AG04449 (cell line): Measurements from ENCODE around the gene OR2AT4.

Source experiments
- CTCF ChIA-PET: fragments of 350-600 bp; formaldehyde crosslinking; extraction: SDS; loops from one replicate; lab custom pipeline; 2021; ENCODE audit warnings: antibody characterized with exemption; lab: Yijun Ruan, JAX
- POLR2A ChIA-PET: fragments of 400-600, 350-600 bp; formaldehyde crosslinking; extraction: SDS; loops from one replicate; lab custom pipeline; 2020; ENCODE audit warnings: antibody characterized with exemption, inconsistent platforms; lab: Yijun Ruan, JAX
- DNase-seq: peaks from one replicate; pipeline ENCODE4 v3.0.0-alpha.2; 2010; ENCODE audit warnings: low read depth, low spot score
- H3K4me3 ChIP-seq: 2 replicates; pipeline ENCODE4 v1.5.1; 2011; ENCODE audit warnings: low read depth, mild to moderate bottlenecking, control low read depth, low read length
- CTCF ChIP-seq: IDR thresholded peaks from one replicate; pipeline ENCODE4 v1.5.1; 2011; ENCODE audit warnings: mild to moderate bottlenecking, moderate library complexity, low read length, control low read depth, inconsistent platforms; ENCODE audit not compliant: insufficient read depth; ENCODE audit errors: missing control alignments

Gene OR2AT4

GRCh38 chr11:75096456-75097172 is at the start of gene OR2AT4:
Gene OR2AT4 (minus strand): TSS chr11:75096876.
- CTCF ChIA-PET: interaction anchor here (1.1 to 1.7 kb wide), 2 partner anchors 44 to 167 kb away, joined by 4 to 8 read pairs; no protein-coding TSS in a partner anchor
- DNase-seq: no peak
- H3K4me3 ChIP-seq: no peak within 1 kb of the TSS
- POLR2A ChIA-PET: no interaction called here
- TF ChIP-seq CTCF: no peak

- TF ChIP-seq CTCF: no peak
- POLR2A ChIA-PET: no interaction called here
- no peak for DNase-seq
- CTCF ChIA-PET: interaction anchor here (1.0 to 15.7 kb wide), 11 partner anchors 8 to 239 kb away, joined by 3 to 501 read pairs (median 6); partner anchors contain the start of genes SLCO2B1 and TPBGL
- H3K4me3 ChIP-seq: no peak overlapping the region
Measured at GRCh38 chr11:75145972-75146519, 49.4 kb upstream of the OR2AT4 start.

- DNase-seq: no peak
- no peak overlapping the region for H3K4me3 ChIP-seq
- CTCF ChIA-PET: interaction anchor here (0.7 to 15.7 kb wide), 11 partner anchors 9 to 239 kb away, joined by 3 to 501 read pairs (median 6); partner anchors contain the start of genes SLCO2B1 and TPBGL
- POLR2A ChIA-PET: no interaction called here
- no peak for TF ChIP-seq CTCF
Measured at GRCh38 chr11:75145196-75145971, 48.7 kb upstream of the OR2AT4 start.

DNA sequence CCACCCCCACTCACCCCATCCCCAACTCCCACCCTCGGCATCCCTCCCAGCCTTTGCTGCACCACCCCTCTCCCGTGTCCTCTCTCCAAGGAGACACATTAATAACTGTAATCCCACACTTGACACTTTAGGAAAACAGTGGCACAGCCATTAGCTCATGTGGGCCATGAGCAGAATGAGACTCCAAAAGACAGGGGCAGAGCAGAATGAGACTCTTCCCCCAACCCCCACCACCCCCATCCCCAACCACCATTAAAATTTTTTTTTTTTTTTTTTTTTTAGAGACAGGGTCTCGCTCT is 48.0 kb upstream of the OR2AT4 start:
- ChIA-PET CTCF (interaction anchor here (0.7 to 15.7 kb wide), 11 partner anchors 10 to 220 kb away, joined by 3 to 501 read pairs (median 31); partner anchors contain the start of genes SLCO2B1 and TPBGL), POLR2A (no interaction called here)
- no peak for TF ChIP-seq CTCF
- no peak overlapping the region for H3K4me3 ChIP-seq
- DNase-seq: no peak

GRCh38 chr11:75143420-75143731 is 46.7 kb upstream of the OR2AT4 start:
- TF ChIP-seq CTCF: no peak
- ChIA-PET CTCF (interaction anchor here (0.9 to 15.7 kb wide), 26 partner anchors 11 to 392 kb away, joined by 3 to 501 read pairs (median 4); partner anchors contain the start of genes SLCO2B1 and TPBGL), POLR2A (interaction anchor here (0.7 kb wide), 1 partner anchor 99 kb away, joined by 3 read pairs; no protein-coding TSS in a partner anchor)
- DNase-seq: no peak
- no peak overlapping the region for H3K4me3 ChIP-seq
